ENCODE results near the gene GARS1. TPM values are rescaled to one million over a fixed set of nuclear protein-coding genes. Genes with fewer than 3 reads are reported as not detected.
A peak's percentile ranks its signal among the peaks of the same experiment; 100 is the strongest.

Gene GARS1
- total and polyA plus RNA-seq, 8 donors = 71.2 to 131 (median 78.8) TPM

DNA sequence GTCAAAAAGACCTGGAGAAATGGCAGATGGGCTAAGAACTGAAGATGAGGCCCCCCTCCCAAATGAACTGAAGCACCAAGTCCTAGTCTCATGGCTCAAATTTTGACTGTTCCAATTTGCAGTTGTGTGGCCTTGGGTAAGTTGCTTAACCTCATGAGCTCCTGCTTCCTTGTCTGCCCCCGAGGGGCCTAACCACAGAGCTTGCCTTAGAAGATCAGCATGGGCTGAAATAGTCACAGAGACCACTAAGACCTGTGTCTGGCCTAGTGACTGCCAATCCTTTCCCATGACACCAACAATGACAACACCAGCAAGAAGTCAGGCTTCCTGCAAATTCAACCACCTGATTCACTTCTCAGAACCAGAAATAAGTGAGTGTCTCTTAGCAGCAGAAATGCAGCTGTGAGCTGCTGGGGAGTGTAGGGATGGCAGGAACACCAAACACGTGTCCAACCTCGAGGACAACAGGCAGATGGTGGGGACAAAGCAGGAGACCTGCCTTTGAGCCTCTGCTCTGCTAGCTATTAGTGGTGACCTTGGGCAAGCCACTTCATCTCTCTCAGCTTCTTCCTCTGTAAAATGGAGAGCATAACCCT is 63.9 kb downstream of the GARS1 start:
- intact Hi-C loops (cut with DNase I) = no loop called here
- TF ChIP-seq, protein P1, sequence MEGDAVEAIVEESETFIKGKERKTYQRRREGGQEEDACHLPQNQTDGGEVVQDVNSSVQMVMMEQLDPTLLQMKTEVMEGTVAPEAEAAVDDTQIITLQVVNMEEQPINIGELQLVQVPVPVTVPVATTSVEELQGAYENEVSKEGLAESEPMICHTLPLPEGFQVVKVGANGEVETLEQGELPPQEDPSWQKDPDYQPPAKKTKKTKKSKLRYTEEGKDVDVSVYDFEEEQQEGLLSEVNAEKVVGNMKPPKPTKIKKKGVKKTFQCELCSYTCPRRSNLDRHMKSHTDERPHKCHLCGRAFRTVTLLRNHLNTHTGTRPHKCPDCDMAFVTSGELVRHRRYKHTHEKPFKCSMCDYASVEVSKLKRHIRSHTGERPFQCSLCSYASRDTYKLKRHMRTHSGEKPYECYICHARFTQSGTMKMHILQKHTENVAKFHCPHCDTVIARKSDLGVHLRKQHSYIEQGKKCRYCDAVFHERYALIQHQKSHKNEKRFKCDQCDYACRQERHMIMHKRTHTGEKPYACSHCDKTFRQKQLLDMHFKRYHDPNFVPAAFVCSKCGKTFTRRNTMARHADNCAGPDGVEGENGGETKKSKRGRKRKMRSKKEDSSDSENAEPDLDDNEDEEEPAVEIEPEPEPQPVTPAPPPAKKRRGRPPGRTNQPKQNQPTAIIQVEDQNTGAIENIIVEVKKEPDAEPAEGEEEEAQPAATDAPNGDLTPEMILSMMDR (IDR thresholded peaks at IDR 0.05) = no peak

DNA sequence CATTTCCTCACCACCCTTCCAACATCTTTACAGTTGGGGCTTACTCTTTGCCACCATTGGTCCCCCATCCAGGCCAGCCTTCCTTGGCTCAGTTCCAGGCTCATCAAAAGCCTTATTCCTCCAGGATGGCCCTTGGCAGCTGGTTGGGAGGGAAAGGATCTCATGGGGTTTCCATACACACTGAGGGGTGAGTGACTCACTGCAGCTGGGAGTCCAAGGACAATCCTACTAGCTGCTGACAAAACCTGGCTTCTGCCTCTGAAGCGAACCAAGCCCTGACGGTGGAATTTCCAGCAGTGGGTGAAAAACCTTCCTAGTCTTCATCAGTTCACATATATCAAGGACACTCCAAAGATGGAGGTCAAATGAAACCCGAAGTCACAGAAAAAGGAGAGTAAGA is 64.6 kb downstream of the GARS1 start:
- Histone ChIP-seq H3K27me3 (no peaks in the 10 kb centered on the region), H3K9me3 (no peaks in the 10 kb centered on the region), H3K36me3 (peaks cover 0 to 2% of the 10 kb centered on the region in 2 donors), H3K27ac (no peak overlapping the region), H3K4me3 (no peak overlapping the region), H3K4me1 (no peaks in the 10 kb centered on the region)
- TF ChIP-seq, protein P1 (IDR thresholded peaks at IDR 0.05) = no peak
- intact Hi-C loops (cut with DNase I) = no loop called here
- DNase-seq (no peak), ATAC-seq (no peak)

More for the DNA sequence above, 63.9 kb downstream of the GARS1 start:
- Histone ChIP-seq H3K27ac (no peak overlapping the region), H3K36me3 (peaks cover 0 to 3% of the 10 kb centered on the region in 2 donors), H3K27me3 (no peaks in the 10 kb centered on the region), H3K9me3 (no peaks in the 10 kb centered on the region), H3K4me1 (no peaks in the 10 kb centered on the region), H3K4me3 (no peak overlapping the region)
- no peak for DNase-seq
- no peak for ATAC-seq

DNA sequence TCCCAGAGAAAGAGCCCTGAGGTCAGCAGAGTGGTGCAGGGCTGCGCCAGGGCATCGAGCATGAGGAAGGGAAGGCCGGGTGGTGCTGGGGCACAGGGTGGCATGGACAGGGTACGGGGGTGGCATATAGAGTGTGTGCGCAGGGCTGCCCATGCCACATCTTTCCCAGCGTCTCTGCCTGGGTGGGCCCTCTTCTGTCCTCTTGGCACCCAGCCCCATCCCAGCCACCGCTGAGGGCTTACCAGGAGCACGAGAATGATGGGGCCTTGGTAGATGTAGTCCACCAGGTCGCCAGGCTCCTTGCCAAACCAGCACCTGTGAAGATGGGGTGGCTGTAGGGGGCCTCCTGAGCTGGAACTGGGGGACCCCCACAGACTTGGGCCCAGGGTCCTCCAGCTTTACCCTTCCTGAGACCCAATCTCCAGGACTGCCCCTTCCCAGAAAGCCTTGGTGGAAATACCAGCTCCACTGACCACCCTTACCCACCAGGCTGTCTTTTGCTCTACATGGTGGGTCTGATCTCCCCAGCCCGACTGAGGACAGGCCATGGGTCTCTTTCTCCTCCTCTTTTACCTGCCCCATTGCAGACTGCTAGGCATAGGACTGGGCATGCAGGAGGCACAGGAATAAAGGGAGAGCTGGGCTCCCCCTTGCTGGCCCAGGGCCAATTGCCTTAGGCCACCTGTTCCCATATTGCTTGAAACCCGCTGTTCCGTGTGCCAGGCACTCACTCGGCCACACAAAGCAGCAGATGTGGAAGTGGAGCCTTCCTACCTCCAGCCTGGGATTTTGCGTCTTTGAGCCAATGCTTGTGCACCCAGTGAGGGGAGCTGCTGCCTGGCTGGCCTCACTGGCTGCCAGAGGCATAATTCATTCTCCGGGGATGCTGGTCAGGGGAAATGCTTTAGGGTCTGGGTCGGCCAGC is 65.9 kb downstream of the GARS1 start:
- Histone ChIP-seq H3K4me3 (no peak overlapping the region), H3K9me3 (no peaks in the 10 kb centered on the region), H3K4me1 (no peaks in the 10 kb centered on the region), H3K27me3 (no peaks in the 10 kb centered on the region), H3K36me3 (no peaks in the 10 kb centered on the region), H3K27ac (no peak overlapping the region)
- TF ChIP-seq, protein P1 (IDR thresholded peaks at IDR 0.05) = no peak
- DNase-seq = peak in 1 of 4 donors; percentile 27
- intact Hi-C loops (cut with DNase I) = no loop called here
- no peak for ATAC-seq

DNA sequence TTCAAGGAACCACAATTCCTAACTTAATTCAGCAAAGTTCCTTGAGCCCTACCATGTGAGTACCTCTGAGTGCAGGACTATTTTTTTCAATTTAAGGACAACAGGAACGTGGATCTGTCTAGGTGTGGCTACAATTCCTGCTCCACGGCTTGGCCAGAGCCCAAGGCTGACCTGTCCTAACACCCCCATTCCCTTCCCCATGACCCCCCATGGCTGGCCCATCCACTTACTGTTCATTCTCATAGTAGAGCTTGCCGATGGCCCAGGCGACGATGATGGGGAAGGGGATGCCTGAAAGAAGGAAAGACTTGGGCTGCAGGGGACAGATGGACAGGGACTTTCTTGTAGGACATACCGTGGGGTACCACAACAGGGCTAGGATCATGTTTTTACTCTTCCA is 67.2 kb downstream of the GARS1 start:
- no peak overlapping the region for H3K27ac ChIP-seq
- TF ChIP-seq, protein P1 (IDR thresholded peaks at IDR 0.05) = no peak
- ATAC-seq (no peak), DNase-seq (no peak)
- intact Hi-C loops (cut with DNase I) = no loop called here
- H3K27me3 ChIP-seq = no peaks in the 10 kb centered on the region
- H3K36me3 ChIP-seq = no peaks in the 10 kb centered on the region
- H3K4me1 ChIP-seq = no peaks in the 10 kb centered on the region
- H3K4me3 ChIP-seq = no peak overlapping the region
- no peaks in the 10 kb centered on the region for H3K9me3 ChIP-seq

DNA sequence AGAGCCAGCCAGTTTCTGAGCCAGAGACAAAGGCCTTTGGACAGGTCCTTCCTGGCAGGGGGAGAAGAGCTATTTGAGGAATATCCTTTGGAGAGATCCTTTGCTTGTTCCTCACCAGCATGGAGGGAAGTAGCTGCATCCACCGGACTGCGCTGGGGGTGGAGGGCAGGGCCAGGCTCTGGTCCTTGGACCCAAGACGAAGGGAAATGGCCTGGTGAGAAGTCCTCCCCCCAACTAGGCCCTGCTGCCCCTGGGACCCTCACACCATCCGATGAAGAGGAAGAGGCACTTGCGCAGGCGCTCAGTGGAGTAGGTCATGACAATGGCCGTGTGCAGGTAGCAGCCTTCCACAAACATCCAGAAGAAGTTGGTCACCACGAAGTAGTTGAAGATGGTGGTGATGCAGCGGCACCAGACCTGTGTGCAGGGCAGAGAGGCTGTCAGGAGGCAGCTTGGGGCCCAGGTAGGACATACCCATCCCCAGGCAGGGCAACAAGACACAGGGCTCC is 67.8 kb downstream of the GARS1 start:
- Histone ChIP-seq H3K4me3 (no peak overlapping the region), H3K9me3 (no peaks in the 10 kb centered on the region), H3K27ac (no peak overlapping the region), H3K27me3 (no peaks in the 10 kb centered on the region), H3K4me1 (no peaks in the 10 kb centered on the region), H3K36me3 (no peaks in the 10 kb centered on the region)
- no peak for DNase-seq
- intact Hi-C loops (cut with DNase I) = no loop called here
- TF ChIP-seq, protein P1 (IDR thresholded peaks at IDR 0.05) = no peak
- no peak for ATAC-seq

Data from left lung (tissue), 10 donors.